HepG2 (cell line): ENCODE results near the gene STIM2.

Experiments used
- ASH2L ChIP-seq: fragments of 300-600, 200-600 bp; sonication (generic); IDR thresholded peaks from 2 replicates; pipeline ENCODE4 v1.7.0; 2017; ENCODE audit warnings: low read depth, mild to moderate bottlenecking, moderate library complexity, mixed read lengths, low read length; ENCODE audit not compliant: insufficient read length
- CBX5 ChIP-seq: sonication (generic); formaldehyde crosslinking; IDR thresholded peaks from 2 replicates; pipeline ENCODE4 v1.4.0; 2020; ENCODE audit warnings: missing genetic modification reagents, borderline replicate concordance
- IRF1 ChIP-seq: sonication (generic); formaldehyde crosslinking; IDR thresholded peaks from 2 replicates; pipeline ENCODE4 v1.4.0; 2020; ENCODE audit warnings: low read depth, mild to moderate bottlenecking, missing genetic modification reagents
- MAFK ChIP-seq, 2 experiments: IDR thresholded peaks in 1 of 2; conservative IDR thresholded peaks in 1 of 2; 2 replicates each; pipeline ENCODE4 v1.6.1; 2011; ENCODE audit warnings: improper control_type of control experiment in 2 of 2, low read length in 2 of 2
- POLR2A ChIP-seq, 2 experiments: IDR thresholded peaks; 2 replicates each; pipeline ENCODE4 v1.6.1; 2011; ENCODE audit warnings: low read depth in 2 of 2, low read length in 2 of 2, mild to moderate bottlenecking in 1 of 2, moderate library complexity in 1 of 2; ENCODE audit not compliant: insufficient read depth in 1 of 2
- SIN3A ChIP-seq: IDR thresholded peaks from 2 replicates; pipeline ENCODE4 v1.6.1; 2011; ENCODE audit warnings: low read depth, mild to moderate bottlenecking, control low read depth, low read length, borderline replicate concordance
- U2AF2 ChIP-seq: fragments of 200-400 bp; formaldehyde crosslinking; IDR thresholded peaks from 2 replicates; pipeline ENCODE4 v1.6.1; 2017; ENCODE audit warnings: low read depth, mild to moderate bottlenecking, low read length
- ZNF768 ChIP-seq: sonication (generic); formaldehyde crosslinking; IDR thresholded peaks from 2 replicates; pipeline ENCODE4 v1.4.0; 2020; ENCODE audit warnings: missing genetic modification reagents
- TF ChIP-seq, protein P1 (sequence below): sonication (generic); formaldehyde crosslinking; IDR thresholded peaks from 2 replicates; pipeline ENCODE4 v1.4.0; 2020; ENCODE audit warnings: missing genetic modification reagents
- TF ChIP-seq, protein P2 (sequence below): sonication (generic); formaldehyde crosslinking; IDR thresholded peaks from 2 replicates; pipeline ENCODE4 v1.5.0; 2020; ENCODE audit warnings: mild to moderate bottlenecking, missing genetic modification reagents, moderate library complexity
- TF ChIP-seq, protein P3 (sequence below): sonication (generic); formaldehyde crosslinking; IDR thresholded peaks from 2 replicates; pipeline ENCODE4 v1.4.0; 2020; ENCODE audit warnings: missing genetic modification reagents

- TF ChIP-seq, protein P1, sequence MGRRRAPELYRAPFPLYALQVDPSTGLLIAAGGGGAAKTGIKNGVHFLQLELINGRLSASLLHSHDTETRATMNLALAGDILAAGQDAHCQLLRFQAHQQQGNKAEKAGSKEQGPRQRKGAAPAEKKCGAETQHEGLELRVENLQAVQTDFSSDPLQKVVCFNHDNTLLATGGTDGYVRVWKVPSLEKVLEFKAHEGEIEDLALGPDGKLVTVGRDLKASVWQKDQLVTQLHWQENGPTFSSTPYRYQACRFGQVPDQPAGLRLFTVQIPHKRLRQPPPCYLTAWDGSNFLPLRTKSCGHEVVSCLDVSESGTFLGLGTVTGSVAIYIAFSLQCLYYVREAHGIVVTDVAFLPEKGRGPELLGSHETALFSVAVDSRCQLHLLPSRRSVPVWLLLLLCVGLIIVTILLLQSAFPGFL (CRISPR knock-in tag), result no peak
- TF ChIP-seq SIN3A (no peak), IRF1 (CRISPR knock-in tag) (no peak), POLR2A (IDR thresholded peaks at IDR 0.05; ENCODE audit: insufficient read depth in 1 of 2, low read depth in 2 of 2, low read length in 2 of 2) (no peak), MAFK (conservative IDR thresholded peaks at IDR 0.05 in 1 of 2, IDR thresholded peaks at IDR 0.05 in 1 of 2; ENCODE audit: low read length in 2 of 2) (no peak), U2AF2 (no peak), CBX5 (CRISPR knock-in tag) (no peak), ASH2L (no peak), ZNF768 (CRISPR knock-in tag) (no peak)
- TF ChIP-seq, protein P2, sequence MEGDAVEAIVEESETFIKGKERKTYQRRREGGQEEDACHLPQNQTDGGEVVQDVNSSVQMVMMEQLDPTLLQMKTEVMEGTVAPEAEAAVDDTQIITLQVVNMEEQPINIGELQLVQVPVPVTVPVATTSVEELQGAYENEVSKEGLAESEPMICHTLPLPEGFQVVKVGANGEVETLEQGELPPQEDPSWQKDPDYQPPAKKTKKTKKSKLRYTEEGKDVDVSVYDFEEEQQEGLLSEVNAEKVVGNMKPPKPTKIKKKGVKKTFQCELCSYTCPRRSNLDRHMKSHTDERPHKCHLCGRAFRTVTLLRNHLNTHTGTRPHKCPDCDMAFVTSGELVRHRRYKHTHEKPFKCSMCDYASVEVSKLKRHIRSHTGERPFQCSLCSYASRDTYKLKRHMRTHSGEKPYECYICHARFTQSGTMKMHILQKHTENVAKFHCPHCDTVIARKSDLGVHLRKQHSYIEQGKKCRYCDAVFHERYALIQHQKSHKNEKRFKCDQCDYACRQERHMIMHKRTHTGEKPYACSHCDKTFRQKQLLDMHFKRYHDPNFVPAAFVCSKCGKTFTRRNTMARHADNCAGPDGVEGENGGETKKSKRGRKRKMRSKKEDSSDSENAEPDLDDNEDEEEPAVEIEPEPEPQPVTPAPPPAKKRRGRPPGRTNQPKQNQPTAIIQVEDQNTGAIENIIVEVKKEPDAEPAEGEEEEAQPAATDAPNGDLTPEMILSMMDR, result no peak
- TF ChIP-seq, protein P3, sequence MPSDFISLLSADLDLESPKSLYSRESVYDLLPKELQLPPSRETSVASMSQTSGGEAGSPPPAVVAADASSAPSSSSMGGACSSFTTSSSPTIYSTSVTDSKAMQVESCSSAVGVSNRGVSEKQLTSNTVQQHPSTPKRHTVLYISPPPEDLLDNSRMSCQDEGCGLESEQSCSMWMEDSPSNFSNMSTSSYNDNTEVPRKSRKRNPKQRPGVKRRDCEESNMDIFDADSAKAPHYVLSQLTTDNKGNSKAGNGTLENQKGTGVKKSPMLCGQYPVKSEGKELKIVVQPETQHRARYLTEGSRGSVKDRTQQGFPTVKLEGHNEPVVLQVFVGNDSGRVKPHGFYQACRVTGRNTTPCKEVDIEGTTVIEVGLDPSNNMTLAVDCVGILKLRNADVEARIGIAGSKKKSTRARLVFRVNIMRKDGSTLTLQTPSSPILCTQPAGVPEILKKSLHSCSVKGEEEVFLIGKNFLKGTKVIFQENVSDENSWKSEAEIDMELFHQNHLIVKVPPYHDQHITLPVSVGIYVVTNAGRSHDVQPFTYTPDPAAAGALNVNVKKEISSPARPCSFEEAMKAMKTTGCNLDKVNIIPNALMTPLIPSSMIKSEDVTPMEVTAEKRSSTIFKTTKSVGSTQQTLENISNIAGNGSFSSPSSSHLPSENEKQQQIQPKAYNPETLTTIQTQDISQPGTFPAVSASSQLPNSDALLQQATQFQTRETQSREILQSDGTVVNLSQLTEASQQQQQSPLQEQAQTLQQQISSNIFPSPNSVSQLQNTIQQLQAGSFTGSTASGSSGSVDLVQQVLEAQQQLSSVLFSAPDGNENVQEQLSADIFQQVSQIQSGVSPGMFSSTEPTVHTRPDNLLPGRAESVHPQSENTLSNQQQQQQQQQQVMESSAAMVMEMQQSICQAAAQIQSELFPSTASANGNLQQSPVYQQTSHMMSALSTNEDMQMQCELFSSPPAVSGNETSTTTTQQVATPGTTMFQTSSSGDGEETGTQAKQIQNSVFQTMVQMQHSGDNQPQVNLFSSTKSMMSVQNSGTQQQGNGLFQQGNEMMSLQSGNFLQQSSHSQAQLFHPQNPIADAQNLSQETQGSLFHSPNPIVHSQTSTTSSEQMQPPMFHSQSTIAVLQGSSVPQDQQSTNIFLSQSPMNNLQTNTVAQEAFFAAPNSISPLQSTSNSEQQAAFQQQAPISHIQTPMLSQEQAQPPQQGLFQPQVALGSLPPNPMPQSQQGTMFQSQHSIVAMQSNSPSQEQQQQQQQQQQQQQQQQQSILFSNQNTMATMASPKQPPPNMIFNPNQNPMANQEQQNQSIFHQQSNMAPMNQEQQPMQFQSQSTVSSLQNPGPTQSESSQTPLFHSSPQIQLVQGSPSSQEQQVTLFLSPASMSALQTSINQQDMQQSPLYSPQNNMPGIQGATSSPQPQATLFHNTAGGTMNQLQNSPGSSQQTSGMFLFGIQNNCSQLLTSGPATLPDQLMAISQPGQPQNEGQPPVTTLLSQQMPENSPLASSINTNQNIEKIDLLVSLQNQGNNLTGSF (CRISPR knock-in tag), result no peak
Observed at GRCh38 chr4:26959654-26960047, 99.0 kb downstream of the STIM2 start.
